Activated naive CD8-positive, alpha-beta T cell treated with anti-CD3 and anti-CD28 coated beads, Interleukin-2, amount 50 U/mL, for 24 hours (primary cell): ENCODE measurements around the gene HOGA1.

Source experiments
- ATAC-seq: fragments of 150-1000 bp; cut with Tn5 transposase; one replicate; pipeline ENCODE4 v1.10.0; 2021
- DNase-seq: peaks from one replicate; pipeline ENCODE4 v3.0.0; 2021
- H3K27ac Mint-ChIP-seq: one replicate; pipeline ENCODE4 v1.8.0; 2021; ENCODE audit warnings: mild to moderate bottlenecking, mixed read lengths
- H3K27me3 Mint-ChIP-seq: one replicate; pipeline ENCODE4 v1.8.0; 2021; ENCODE audit warnings: mixed read lengths
- H3K36me3 Mint-ChIP-seq: one replicate; pipeline ENCODE4 v1.8.0; 2021; ENCODE audit warnings: low read depth, mixed read lengths
- H3K4me1 Mint-ChIP-seq: one replicate; pipeline ENCODE4 v1.8.0; 2021; ENCODE audit warnings: mixed read lengths
- H3K4me3 Mint-ChIP-seq: one replicate; pipeline ENCODE4 v1.8.0; 2021; ENCODE audit warnings: mild to moderate bottlenecking, moderate library complexity, mixed read lengths
- H3K9me3 Mint-ChIP-seq: one replicate; pipeline ENCODE4 v1.8.0; 2021; ENCODE audit warnings: mixed read lengths

Gene HOGA1

GRCh38 chr10:97584060-97584797 lies at the start of gene HOGA1:
HOGA1 (plus strand) TSS chr10:97584389; CDS start chr10:97584704, 315 bp downstream.
- no peak within 1 kb of the TSS for H3K27ac Mint-ChIP-seq
- H3K9me3 Mint-ChIP-seq, result no peaks in the 10 kb centered on the region
- no peaks in the 10 kb centered on the region for H3K36me3 Mint-ChIP-seq
- ATAC-seq (no peak), DNase-seq (no peak)
- H3K4me3 Mint-ChIP-seq, result no peak within 1 kb of the TSS
- H3K4me1 Mint-ChIP-seq, result no peaks in the 10 kb centered on the region
- H3K27me3 Mint-ChIP-seq, result no peaks in the 10 kb centered on the region

- no peaks in the 10 kb centered on the region for H3K36me3 Mint-ChIP-seq
- H3K4me1 Mint-ChIP-seq, result no peaks in the 10 kb centered on the region
- H3K4me3 Mint-ChIP-seq, result no peak overlapping the region
- H3K27me3 Mint-ChIP-seq, result no peaks in the 10 kb centered on the region
- H3K27ac Mint-ChIP-seq, result no peak overlapping the region
- no peaks in the 10 kb centered on the region for H3K9me3 Mint-ChIP-seq
- peak; percentile 83 for ATAC-seq
- peak; percentile 55 for DNase-seq
Measured at GRCh38 chr10:97534746-97535367, 49.3 kb upstream of the HOGA1 start.

DNA sequence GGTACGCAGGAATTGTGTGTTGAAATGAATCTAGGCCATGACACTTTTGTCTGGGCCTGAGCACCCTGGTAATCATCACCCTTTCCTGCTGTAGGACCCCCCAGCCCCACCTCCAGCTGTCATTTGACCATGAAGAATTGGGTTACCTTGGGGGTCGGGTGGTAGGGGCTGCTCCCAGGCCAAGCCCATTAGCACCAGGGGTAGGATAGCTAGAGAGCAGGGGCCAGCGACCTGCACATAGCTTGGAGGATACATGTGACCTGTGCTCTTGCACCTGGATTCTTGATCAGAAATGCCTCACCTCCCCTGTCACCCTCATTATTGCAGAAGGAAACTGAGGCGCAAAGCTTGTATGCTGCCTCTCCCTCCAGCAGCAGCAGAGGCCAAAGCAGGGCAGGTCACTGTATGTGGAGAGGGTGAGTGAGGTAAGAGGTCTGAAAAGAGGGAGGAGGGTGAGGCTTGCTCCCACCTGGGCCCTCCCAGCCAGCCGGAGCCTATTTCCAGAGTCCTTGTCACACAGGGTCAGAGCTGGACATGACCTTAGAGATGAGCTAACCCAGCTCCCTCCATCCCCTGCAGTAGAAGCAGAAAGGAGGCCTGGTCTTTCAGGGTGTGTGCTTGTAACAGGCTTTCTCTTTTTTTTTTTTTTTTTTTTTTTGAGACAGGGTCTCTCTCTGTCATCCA lies 46.9 kb upstream of the HOGA1 start:
- peaks cover 10% of the 10 kb centered on the region for H3K4me1 Mint-ChIP-seq
- H3K36me3 Mint-ChIP-seq, result no peaks in the 10 kb centered on the region
- H3K4me3 Mint-ChIP-seq, result no peak overlapping the region
- no peak overlapping the region for H3K27ac Mint-ChIP-seq
- no peaks in the 10 kb centered on the region for H3K27me3 Mint-ChIP-seq
- no peaks in the 10 kb centered on the region for H3K9me3 Mint-ChIP-seq
- DNase-seq, result no peak
- no peak for ATAC-seq

DNA sequence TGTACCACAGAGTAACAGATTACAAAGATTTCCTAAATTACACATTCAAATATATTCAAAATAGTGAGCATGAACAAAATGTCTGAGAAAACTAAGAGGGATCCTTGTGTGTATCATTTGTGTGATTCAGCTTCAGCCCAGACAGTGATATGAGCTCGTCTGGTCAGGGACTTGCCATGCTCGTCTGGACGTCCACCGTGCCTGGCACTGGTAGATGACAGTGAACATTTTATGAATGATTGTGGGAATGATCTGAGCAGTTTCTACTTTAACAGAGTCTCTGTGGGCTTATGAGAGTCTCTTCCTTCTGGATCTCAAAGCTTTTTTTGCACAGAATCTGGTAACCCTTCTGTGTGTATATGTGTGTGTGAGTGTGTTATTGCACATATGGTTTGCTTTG lies 45.8 kb upstream of the HOGA1 start:
- Mint-ChIP-seq H3K36me3 (no peaks in the 10 kb centered on the region), H3K4me1 (peaks cover 20% of the 10 kb centered on the region), H3K27me3 (no peaks in the 10 kb centered on the region), H3K27ac (no peak overlapping the region), H3K9me3 (no peaks in the 10 kb centered on the region), H3K4me3 (no peak overlapping the region)
- no peak for ATAC-seq
- no peak for DNase-seq

DNA sequence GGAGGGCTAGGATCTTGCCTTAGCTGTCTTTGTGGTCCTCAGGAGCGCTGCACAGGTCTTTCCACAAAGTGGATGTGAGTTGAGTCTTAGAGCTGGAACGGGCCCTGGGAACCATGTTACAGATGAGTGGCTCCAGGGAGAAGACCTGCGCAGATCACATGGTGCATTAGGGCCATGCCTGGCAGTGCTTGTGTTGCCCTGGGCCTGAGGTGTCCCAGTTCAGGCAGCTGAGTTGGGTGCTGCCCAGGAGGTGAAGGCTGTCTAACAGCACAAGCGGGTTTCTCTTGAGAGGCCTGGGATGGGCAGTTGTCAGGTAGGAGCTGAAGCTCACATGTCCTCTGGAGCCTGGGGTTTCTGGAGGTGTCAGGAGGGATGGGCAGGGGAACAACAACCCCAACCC lies 45.4 kb upstream of the HOGA1 start:
- no peaks in the 10 kb centered on the region for H3K36me3 Mint-ChIP-seq
- H3K4me1 Mint-ChIP-seq, result peaks cover 25% of the 10 kb centered on the region
- DNase-seq, result no peak
- no peaks in the 10 kb centered on the region for H3K9me3 Mint-ChIP-seq
- no peak for ATAC-seq
- H3K27ac Mint-ChIP-seq, result no peak overlapping the region
- H3K27me3 Mint-ChIP-seq, result no peaks in the 10 kb centered on the region
- no peak overlapping the region for H3K4me3 Mint-ChIP-seq

DNA sequence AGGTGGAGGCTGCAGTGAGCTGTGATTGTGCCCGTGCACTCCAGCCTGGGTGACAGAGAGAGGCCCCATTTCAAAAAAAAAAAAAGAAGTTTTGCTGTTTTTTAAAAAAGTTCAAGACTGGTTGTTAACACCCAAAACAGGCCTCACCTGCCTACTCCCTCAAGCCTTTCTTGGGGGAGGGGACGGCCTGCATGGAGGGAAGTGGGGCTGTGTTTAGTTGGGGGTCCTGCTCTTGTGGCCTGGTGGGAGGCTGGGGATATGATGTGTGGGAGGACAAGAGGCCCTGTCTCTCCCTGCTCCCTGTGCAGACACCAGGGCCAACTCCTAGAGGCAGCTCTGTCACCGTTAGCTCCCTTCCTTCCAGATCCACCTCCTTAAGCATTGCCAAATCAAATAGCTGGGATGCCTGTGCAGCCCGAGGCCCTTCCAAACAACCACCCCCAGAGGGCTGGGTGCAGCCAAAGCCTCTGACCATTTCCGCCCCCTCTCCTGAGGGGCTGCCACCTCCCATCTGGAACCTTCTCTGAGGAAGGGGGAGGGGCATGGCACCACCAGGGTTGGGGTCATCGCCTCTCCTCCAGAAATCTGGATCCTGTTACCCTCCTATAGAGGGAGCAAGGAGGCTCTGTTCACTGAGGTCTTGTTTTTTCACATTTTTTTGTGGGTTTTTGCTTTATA lies 44.5 kb upstream of the HOGA1 start:
- ATAC-seq, result no peak
- H3K9me3 Mint-ChIP-seq, result no peaks in the 10 kb centered on the region
- no peak overlapping the region for H3K4me3 Mint-ChIP-seq
- no peaks in the 10 kb centered on the region for H3K36me3 Mint-ChIP-seq
- H3K27me3 Mint-ChIP-seq, result no peaks in the 10 kb centered on the region
- H3K27ac Mint-ChIP-seq, result no peak overlapping the region
- peaks cover 25% of the 10 kb centered on the region for H3K4me1 Mint-ChIP-seq
- no peak for DNase-seq

GRCh38 chr10:97540669-97541500 lies 43.3 kb upstream of the HOGA1 start:
- no peaks in the 10 kb centered on the region for H3K9me3 Mint-ChIP-seq
- no peaks in the 10 kb centered on the region for H3K27me3 Mint-ChIP-seq
- ATAC-seq, result no peak
- peaks cover 25% of the 10 kb centered on the region for H3K4me1 Mint-ChIP-seq
- H3K4me3 Mint-ChIP-seq, result no peak overlapping the region
- DNase-seq, result no peak
- H3K36me3 Mint-ChIP-seq, result no peaks in the 10 kb centered on the region
- no peak overlapping the region for H3K27ac Mint-ChIP-seq

DNA sequence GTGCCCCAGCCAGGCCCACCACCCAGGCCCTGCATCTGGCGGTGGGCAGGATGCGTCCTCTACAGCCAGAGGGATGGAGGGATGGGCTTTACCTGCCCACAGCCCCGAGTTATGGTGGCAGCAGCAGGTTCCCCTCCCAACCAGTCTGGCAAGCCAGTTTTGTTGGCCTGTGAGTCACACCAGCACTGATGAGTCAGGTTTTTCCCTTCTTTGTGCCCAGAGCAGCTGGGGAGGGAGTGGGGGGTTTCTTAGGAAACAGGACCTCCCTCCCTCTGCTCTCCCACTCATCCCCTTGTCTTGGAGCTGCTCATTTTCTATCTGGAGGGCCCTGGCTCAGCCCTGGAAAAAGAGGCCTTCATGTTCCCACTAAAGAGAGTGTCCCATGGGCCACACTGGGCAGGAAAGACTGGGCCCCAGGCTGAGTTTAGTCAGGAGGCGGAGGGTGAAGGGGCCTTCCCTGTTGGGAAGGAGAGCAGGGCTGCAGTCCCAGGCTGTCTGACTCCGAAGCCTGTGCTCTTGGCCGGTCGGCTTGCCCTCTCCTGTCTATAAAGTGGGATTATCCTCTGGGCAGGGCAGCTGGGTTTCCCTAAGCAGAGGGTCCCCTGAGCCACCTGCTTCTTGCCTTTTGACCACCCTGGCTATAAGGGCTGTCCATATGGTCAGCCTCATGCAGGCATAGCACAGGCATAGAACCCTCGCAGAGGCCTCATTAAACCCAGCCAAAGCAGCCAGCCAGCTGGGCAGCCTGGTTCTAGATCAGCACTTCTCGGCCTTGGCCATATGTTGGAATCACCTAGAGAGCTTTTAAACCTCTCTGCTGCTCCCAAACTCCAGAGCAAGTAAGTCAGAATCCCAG lies 41.8 kb upstream of the HOGA1 start:
- Mint-ChIP-seq H3K27me3 (no peaks in the 10 kb centered on the region), H3K9me3 (no peaks in the 10 kb centered on the region), H3K36me3 (no peaks in the 10 kb centered on the region), H3K27ac (peak overlapping the region; percentile 71), H3K4me3 (peak overlapping the region; percentile 13), H3K4me1 (peaks cover 25% of the 10 kb centered on the region)
- DNase-seq (peak; percentile 55), ATAC-seq (peak; percentile 73)

DNA sequence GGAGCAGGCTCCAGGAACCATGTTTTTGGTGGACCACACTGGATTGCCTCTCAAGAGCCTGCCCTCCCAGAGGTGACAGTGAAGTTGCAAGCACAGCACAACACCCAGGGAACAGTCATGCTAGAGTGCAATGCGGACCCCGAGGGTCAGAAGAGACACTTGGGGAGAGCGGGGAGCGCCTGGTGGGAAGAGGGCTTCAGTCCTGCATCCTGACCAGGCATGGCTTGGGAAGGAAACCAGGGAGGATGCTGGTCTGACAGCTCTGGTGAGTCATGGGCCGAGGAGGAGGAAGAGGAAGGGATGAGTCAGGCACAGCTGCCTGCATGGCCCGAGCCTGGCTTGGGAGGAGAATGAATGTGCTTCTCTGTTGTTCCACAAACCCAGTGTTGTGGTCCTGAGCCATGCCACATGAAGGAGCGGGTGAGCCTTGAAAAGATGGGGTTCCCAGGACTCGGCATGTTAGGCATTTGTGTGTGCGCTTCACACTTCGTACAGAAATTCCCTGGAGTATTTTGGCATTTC lies 41.1 kb upstream of the HOGA1 start:
- Mint-ChIP-seq H3K9me3 (no peaks in the 10 kb centered on the region), H3K4me1 (peaks cover 25% of the 10 kb centered on the region), H3K27ac (peak overlapping the region; percentile 71), H3K4me3 (peak overlapping the region; percentile 13), H3K36me3 (no peaks in the 10 kb centered on the region), H3K27me3 (no peaks in the 10 kb centered on the region)
- ATAC-seq, result peak; percentile 85
- DNase-seq, result peak; percentile 73

GRCh38 chr10:97546456-97547270 lies 37.5 kb upstream of the HOGA1 start:
- Mint-ChIP-seq H3K27ac (no peak overlapping the region), H3K4me3 (no peak overlapping the region), H3K36me3 (no peaks in the 10 kb centered on the region), H3K4me1 (peaks cover 22% of the 10 kb centered on the region), H3K9me3 (no peaks in the 10 kb centered on the region), H3K27me3 (no peaks in the 10 kb centered on the region)
- ATAC-seq (no peak), DNase-seq (no peak)

GRCh38 chr10:97547271-97547600 lies 37.0 kb upstream of the HOGA1 start:
- no peak overlapping the region for H3K27ac Mint-ChIP-seq
- H3K4me1 Mint-ChIP-seq, result peaks cover 16% of the 10 kb centered on the region
- no peaks in the 10 kb centered on the region for H3K9me3 Mint-ChIP-seq
- DNase-seq, result no peak
- no peaks in the 10 kb centered on the region for H3K36me3 Mint-ChIP-seq
- no peak for ATAC-seq
- no peak overlapping the region for H3K4me3 Mint-ChIP-seq
- H3K27me3 Mint-ChIP-seq, result no peaks in the 10 kb centered on the region

DNA sequence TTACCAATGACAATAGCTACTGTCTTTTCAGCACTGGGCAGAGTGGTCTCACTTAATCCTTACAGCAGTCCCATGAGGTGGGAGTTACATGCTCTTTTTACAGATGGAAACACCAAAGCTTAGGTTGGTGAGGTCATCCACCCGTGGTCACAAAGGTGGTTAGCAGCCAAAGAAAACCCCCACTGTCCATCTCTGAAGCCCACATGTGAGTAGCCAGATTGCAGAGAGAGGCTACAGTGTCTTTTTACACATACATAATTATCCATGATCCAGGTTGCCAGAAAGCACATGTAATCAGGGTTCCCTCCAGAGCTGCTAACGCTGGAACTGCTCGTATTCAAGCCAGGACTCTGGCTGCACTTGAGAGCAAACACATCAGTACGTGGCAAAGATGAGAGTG lies 36.2 kb upstream of the HOGA1 start:
- no peak overlapping the region for H3K27ac Mint-ChIP-seq
- H3K4me1 Mint-ChIP-seq, result peaks cover 9% of the 10 kb centered on the region
- DNase-seq, result no peak
- no peaks in the 10 kb centered on the region for H3K36me3 Mint-ChIP-seq
- no peaks in the 10 kb centered on the region for H3K27me3 Mint-ChIP-seq
- H3K9me3 Mint-ChIP-seq, result no peaks in the 10 kb centered on the region
- ATAC-seq, result no peak
- H3K4me3 Mint-ChIP-seq, result no peak overlapping the region
